Stimulated activated CD4-positive, alpha-beta T cell treated with anti-CD3 and anti-CD28 coated beads, Interleukin-2, amount 100 ng/mL, for 4 hours (primary cell): ENCODE results near the gene DYRK2.
"Not testable (repeated sequence)": the region's sequence is repeated elsewhere in the genome, so short reads cannot be mapped to it uniquely, and the experiment has no call there.

Experiments used
- DNase-seq: peaks from one replicate; pipeline ENCODE4 v3.0.0-alpha.2; 2020; ENCODE audit warnings: low read depth

Gene DYRK2

GRCh38 chr12:67671419-67671818, 22.9 kb downstream of the DYRK2 start:
- no peak for DNase-seq

GRCh38 chr12:67671892-67672291, 23.3 kb downstream of the DYRK2 start:
- DNase-seq = no peak

- not testable (repeated sequence) for DNase-seq
These were observed 24.0 kb downstream of the DYRK2 start for GRCh38 chr12:67672507-67672906.

- not testable (repeated sequence) for DNase-seq
These were observed 25.0 kb downstream of the DYRK2 start for GRCh38 chr12:67673509-67673908.

- no peak for DNase-seq
These were observed 25.9 kb downstream of the DYRK2 start for GRCh38 chr12:67674417-67674816.

GRCh38 chr12:67676624-67677023, 28.1 kb downstream of the DYRK2 start:
- no peak for DNase-seq

GRCh38 chr12:67677166-67677565, 28.6 kb downstream of the DYRK2 start:
- no peak for DNase-seq

GRCh38 chr12:67681105-67681778, 32.7 kb downstream of the DYRK2 start:
- no peak for DNase-seq

GRCh38 chr12:67681941-67682620, 33.5 kb downstream of the DYRK2 start:
- DNase-seq = no peak

- DNase-seq = no peak
These were observed 40.8 kb downstream of the DYRK2 start for GRCh38 chr12:67689385-67689784.

- DNase-seq = no peak
These were observed 42.1 kb downstream of the DYRK2 start for GRCh38 chr12:67690656-67691055.

- no peak for DNase-seq
These were observed 42.7 kb downstream of the DYRK2 start for GRCh38 chr12:67691220-67691619.

GRCh38 chr12:67692135-67692534, 43.6 kb downstream of the DYRK2 start:
- no peak for DNase-seq

- DNase-seq = no peak
These were observed 44.4 kb downstream of the DYRK2 start for GRCh38 chr12:67692966-67693365.

GRCh38 chr12:67693894-67694293, 45.3 kb downstream of the DYRK2 start:
- DNase-seq = no peak

GRCh38 chr12:67694306-67694900, 45.9 kb downstream of the DYRK2 start:
- DNase-seq = no peak

GRCh38 chr12:67695974-67696373, 47.4 kb downstream of the DYRK2 start:
- no peak for DNase-seq

- DNase-seq = no peak
These were observed 48.9 kb downstream of the DYRK2 start for GRCh38 chr12:67697443-67697842.

GRCh38 chr12:67697967-67698366, 49.4 kb downstream of the DYRK2 start:
- DNase-seq = no peak

- DNase-seq = peak; percentile 38
These were observed 50.4 kb downstream of the DYRK2 start for GRCh38 chr12:67698672-67699581.

- DNase-seq = no peak
These were observed 52.6 kb downstream of the DYRK2 start for GRCh38 chr12:67701121-67701520.

- DNase-seq = no peak
These were observed 53.6 kb downstream of the DYRK2 start for GRCh38 chr12:67702136-67702535.
